Panc1 (cell line): ENCODE results near the gene LRRC63.

Source experiments
- TCF7L2 ChIP-seq: IDR thresholded peaks from 2 replicates; pipeline ENCODE4 v1.6.1; 2011; ENCODE audit warnings: mild to moderate bottlenecking, low read depth, low read length, inconsistent platforms
- TF ChIP-seq, protein P1 (sequence below): fragments of 450-650 bp; IDR thresholded peaks from 2 replicates; pipeline ENCODE4 v1.5.1; 2017; ENCODE audit warnings: mild to moderate bottlenecking
- TF ChIP-seq, protein P2 (sequence below), 2 experiments: IDR thresholded peaks; 2 replicates each; pipeline ENCODE4 v1.6.1; 2011 to 2012; ENCODE audit warnings: low read depth in 2 of 2, control low read depth in 1 of 2, low read length in 1 of 2, mild to moderate bottlenecking in 1 of 2, moderate library complexity in 1 of 2; ENCODE audit not compliant: insufficient read depth in 1 of 2

DNA sequence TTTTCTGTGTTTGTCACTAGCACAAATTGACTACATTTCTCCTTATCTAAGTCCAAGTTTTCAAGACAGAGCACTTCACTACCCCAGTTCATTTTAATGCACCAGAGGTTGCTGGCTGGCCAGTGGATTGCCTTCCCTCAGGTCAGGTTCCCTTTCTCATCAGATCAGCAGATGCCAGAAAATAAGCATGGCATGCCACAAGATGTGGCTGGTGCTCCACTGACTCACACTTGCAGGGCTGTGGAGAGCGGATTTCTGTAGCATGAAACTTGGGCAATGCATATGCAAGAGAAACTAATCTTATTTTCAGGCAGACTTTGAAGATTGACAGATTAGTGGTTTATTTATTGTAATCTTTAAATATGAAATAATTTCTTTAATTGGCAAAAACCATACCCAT is 95.8 kb downstream of the LRRC63 start:
- TF ChIP-seq, protein P1, sequence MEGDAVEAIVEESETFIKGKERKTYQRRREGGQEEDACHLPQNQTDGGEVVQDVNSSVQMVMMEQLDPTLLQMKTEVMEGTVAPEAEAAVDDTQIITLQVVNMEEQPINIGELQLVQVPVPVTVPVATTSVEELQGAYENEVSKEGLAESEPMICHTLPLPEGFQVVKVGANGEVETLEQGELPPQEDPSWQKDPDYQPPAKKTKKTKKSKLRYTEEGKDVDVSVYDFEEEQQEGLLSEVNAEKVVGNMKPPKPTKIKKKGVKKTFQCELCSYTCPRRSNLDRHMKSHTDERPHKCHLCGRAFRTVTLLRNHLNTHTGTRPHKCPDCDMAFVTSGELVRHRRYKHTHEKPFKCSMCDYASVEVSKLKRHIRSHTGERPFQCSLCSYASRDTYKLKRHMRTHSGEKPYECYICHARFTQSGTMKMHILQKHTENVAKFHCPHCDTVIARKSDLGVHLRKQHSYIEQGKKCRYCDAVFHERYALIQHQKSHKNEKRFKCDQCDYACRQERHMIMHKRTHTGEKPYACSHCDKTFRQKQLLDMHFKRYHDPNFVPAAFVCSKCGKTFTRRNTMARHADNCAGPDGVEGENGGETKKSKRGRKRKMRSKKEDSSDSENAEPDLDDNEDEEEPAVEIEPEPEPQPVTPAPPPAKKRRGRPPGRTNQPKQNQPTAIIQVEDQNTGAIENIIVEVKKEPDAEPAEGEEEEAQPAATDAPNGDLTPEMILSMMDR: no peak
- no peak for TF ChIP-seq TCF7L2
- TF ChIP-seq, protein P2, sequence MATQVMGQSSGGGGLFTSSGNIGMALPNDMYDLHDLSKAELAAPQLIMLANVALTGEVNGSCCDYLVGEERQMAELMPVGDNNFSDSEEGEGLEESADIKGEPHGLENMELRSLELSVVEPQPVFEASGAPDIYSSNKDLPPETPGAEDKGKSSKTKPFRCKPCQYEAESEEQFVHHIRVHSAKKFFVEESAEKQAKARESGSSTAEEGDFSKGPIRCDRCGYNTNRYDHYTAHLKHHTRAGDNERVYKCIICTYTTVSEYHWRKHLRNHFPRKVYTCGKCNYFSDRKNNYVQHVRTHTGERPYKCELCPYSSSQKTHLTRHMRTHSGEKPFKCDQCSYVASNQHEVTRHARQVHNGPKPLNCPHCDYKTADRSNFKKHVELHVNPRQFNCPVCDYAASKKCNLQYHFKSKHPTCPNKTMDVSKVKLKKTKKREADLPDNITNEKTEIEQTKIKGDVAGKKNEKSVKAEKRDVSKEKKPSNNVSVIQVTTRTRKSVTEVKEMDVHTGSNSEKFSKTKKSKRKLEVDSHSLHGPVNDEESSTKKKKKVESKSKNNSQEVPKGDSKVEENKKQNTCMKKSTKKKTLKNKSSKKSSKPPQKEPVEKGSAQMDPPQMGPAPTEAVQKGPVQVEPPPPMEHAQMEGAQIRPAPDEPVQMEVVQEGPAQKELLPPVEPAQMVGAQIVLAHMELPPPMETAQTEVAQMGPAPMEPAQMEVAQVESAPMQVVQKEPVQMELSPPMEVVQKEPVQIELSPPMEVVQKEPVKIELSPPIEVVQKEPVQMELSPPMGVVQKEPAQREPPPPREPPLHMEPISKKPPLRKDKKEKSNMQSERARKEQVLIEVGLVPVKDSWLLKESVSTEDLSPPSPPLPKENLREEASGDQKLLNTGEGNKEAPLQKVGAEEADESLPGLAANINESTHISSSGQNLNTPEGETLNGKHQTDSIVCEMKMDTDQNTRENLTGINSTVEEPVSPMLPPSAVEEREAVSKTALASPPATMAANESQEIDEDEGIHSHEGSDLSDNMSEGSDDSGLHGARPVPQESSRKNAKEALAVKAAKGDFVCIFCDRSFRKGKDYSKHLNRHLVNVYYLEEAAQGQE (IDR thresholded peaks at IDR 0.05; ENCODE audit: insufficient read depth in 1 of 2, low read depth in 2 of 2, low read length in 1 of 2): no peak
